Activated CD8-positive, alpha-beta memory T cell treated with anti-CD3 and anti-CD28 coated beads, Interleukin-2, amount 10 ng/mL, durations not matched to agents 7 days and 5 days (primary cell): ENCODE data around the gene CYP2W1. TPM values are rescaled to one million over a fixed set of nuclear protein-coding genes. Genes with fewer than 3 reads are reported as not detected.

ENCODE experiments used
- ATAC-seq: fragments of 150-1000 bp; cut with Tn5 transposase; one replicate; pipeline ENCODE4 v1.10.0; 2021; ENCODE audit warnings: moderate library complexity
- CTCF ChIA-PET: fragments of 350-600 bp; sonication (Branson Sonifier 250); formaldehyde crosslinking; loops from one replicate; lab custom pipeline; 2021; ENCODE audit warnings: antibody characterized with exemption; lab: Charles Lee
- DNase-seq: peaks from one replicate; pipeline ENCODE4 v3.0.0-alpha.2; 2020
- H3K27ac Mint-ChIP-seq: one replicate; pipeline ENCODE4 v1.8.0; 2021; ENCODE audit warnings: mild to moderate bottlenecking, mixed read lengths
- H3K27me3 Mint-ChIP-seq: one replicate; pipeline ENCODE4 v1.8.0; 2021; ENCODE audit warnings: mixed read lengths
- H3K36me3 Mint-ChIP-seq: one replicate; pipeline ENCODE4 v1.8.0; 2021; ENCODE audit warnings: mild to moderate bottlenecking, mixed read lengths
- H3K4me1 Mint-ChIP-seq: one replicate; pipeline ENCODE4 v1.8.0; 2021; ENCODE audit warnings: mixed read lengths
- H3K4me3 Mint-ChIP-seq: one replicate; pipeline ENCODE4 v1.8.0; 2021; ENCODE audit warnings: mild to moderate bottlenecking, moderate library complexity, mixed read lengths
- H3K9me3 Mint-ChIP-seq: one replicate; pipeline ENCODE4 v1.8.0; 2022; ENCODE audit warnings: low read depth, mixed read lengths
- total RNA-seq, 2 experiments: library from RNA; stranded (reverse); gene quantifications; one replicate each; pipeline ENCODE4 v1.2.3, GENCODE V29; 2021

Gene CYP2W1
- total RNA-seq, 2 experiments from 2014 or later, result not detected

DNA sequence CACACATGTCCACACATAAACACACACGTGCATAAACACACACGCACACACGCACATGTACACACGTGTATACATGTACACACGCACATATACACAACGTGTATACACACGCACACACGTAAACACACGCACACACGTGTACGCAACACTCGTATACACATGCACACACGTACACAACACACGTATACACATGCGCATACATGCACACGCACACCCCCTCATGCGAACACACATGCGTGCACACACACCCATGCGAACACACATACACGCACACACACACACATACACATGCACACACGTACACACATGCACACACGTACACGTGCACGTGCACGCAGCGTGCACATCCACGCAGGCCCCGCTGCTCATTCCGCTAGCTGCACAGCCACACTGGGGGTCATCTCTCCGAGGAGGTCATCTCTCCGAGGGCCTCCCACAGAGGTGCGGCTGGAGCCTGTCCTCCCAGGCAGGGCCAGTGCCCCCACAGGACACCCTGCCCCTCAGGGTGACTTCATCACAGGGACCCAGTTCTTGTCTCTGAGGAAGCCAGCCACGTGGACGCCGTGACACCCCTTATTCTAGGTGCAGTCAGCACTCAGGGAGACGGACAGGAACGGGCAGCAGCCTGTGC, 25.9 kb downstream of the CYP2W1 start:
- Mint-ChIP-seq H3K27ac (no peak overlapping the region), H3K36me3 (peaks cover 8% of the 10 kb centered on the region), H3K27me3 (no peaks in the 10 kb centered on the region), H3K4me1 (peaks cover 3% of the 10 kb centered on the region), H3K4me3 (no peak overlapping the region), H3K9me3 (no peaks in the 10 kb centered on the region)
- no peak for ATAC-seq
- CTCF ChIA-PET, result interaction anchor here (2.0 kb wide), 1 partner anchor 16 kb away, joined by 9 read pairs; no protein-coding TSS in a partner anchor
- no peak for DNase-seq

DNA sequence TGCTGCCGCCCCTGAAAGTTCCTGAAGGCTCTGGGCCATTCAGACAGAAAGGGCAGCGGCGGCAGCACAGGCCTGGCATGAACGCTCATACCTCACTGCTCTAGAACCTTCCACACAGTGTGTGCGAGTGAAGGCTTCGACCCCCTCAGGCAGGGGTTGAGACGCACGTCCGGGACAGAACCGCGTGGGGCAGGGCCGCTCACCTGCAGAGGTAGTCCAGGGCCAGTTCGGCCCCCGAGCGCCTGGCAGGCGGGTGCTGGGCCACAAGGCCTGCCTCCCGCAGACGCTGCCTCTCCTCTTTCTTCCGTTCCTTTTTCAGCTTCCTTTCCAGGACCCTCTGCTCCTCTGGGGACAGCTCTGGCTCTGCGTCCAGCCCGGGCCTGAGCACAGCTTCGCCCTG, 26.8 kb downstream of the CYP2W1 start:
- H3K4me3 Mint-ChIP-seq, result no peak overlapping the region
- no peak overlapping the region for H3K27ac Mint-ChIP-seq
- DNase-seq, result no peak
- CTCF ChIA-PET, result no interaction called here
- no peaks in the 10 kb centered on the region for H3K27me3 Mint-ChIP-seq
- H3K36me3 Mint-ChIP-seq, result peaks cover 8% of the 10 kb centered on the region
- ATAC-seq, result no peak
- H3K9me3 Mint-ChIP-seq, result no peaks in the 10 kb centered on the region
- peaks cover 3% of the 10 kb centered on the region for H3K4me1 Mint-ChIP-seq

DNA sequence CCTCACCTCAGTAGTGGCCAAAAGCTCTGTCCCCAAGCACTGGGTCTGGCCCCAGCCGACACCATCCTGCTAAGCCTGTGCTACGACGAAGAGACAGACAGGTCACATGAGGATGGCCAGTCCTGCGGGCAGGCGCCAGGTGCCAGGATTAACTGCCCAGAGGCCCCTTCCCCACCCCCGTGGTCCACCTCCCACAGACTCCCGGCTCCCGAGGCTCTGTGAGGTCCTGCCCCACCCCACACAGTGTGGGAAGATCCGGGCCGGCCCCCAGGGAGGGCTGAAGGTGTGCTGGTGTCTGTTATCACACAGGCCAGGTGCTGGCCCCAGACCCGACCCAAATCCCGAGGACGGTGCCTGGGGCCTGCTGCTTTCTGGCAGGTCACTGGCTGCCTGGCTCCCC, 27.2 kb downstream of the CYP2W1 start:
- CTCF ChIA-PET, result no interaction called here
- ATAC-seq, result no peak

DNA sequence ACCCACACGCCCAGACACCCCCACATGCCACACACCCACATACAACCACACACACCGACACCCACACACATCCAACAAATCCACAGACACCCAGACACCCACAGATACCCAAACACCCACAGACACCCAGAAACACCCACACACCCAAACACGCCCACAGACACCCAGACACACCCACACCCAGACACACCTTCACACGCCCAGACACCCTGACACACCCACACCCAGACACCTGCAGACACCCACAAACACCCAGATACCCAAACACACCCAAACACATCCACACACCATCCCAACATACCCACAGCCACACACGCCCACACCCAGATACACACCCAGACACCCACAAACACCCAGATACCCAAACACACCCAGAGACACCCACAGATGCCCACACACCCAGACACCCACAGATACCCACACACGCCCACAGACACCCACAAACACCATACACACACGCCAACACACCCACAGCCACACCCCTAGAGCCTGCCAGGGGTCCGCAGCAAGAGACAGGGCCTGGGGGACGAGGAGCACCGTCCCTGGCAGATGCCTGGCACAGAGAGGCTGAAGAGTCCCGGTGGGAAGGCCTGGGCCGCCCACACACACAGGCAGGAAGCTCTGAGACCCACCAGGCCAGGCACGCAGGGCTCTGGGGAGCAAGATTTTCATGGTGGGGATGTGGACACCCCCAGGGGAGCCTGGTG, 28.5 kb downstream of the CYP2W1 start:
- no peak overlapping the region for H3K4me3 Mint-ChIP-seq
- CTCF ChIA-PET, result interaction anchor here (2.0 kb wide), 1 partner anchor 18 kb away, joined by 10 read pairs; no protein-coding TSS in a partner anchor
- peaks cover 8% of the 10 kb centered on the region for H3K36me3 Mint-ChIP-seq
- no peaks in the 10 kb centered on the region for H3K9me3 Mint-ChIP-seq
- H3K27me3 Mint-ChIP-seq, result no peaks in the 10 kb centered on the region
- H3K4me1 Mint-ChIP-seq, result peaks cover 3% of the 10 kb centered on the region
- H3K27ac Mint-ChIP-seq, result peak overlapping the region; percentile 67
- DNase-seq, result no peak
- ATAC-seq, result no peak

More for the DNA sequence above, 27.2 kb downstream of the CYP2W1 start:
- no peaks in the 10 kb centered on the region for H3K27me3 Mint-ChIP-seq
- H3K4me3 Mint-ChIP-seq, result no peak overlapping the region
- no peak overlapping the region for H3K27ac Mint-ChIP-seq
- H3K36me3 Mint-ChIP-seq, result peaks cover 8% of the 10 kb centered on the region
- no peak for DNase-seq
- no peaks in the 10 kb centered on the region for H3K9me3 Mint-ChIP-seq
- peaks cover 3% of the 10 kb centered on the region for H3K4me1 Mint-ChIP-seq

DNA sequence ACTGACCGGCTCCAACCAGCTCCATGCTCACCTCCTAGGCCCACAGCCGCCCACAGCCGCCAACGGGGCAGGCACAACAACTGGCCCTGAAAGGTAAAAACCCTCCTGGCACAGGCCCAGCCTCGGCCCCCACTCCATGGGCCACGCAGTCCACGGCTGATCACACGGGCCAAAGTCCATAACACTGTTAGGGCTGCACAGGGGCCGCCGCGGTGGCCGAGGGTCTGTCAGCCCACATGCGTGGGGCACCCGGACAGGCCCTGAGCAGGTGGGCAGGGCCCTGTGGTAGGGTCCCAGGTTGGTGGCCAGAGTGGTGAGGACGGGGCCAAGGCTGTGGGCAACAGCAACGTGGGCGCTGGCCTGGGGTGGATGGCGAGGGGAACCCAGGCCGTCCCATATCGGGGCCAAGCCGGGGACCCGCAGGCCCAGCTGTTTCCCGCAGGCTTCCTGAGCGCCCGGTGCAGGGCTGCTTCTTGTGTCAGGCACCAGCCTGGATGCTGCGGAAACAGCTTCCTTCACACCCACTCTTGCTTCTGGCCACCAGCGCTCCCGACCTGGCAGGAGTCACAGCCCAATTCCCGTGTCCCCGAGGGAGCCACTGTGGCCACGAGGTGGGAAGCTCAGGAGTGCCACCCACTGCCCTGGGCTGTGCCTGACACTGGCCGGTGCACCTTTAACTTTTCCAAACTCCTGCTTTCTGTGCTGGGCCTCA, 29.2 kb downstream of the CYP2W1 start:
- ATAC-seq (peak; percentile 35), DNase-seq (no peak)
- Mint-ChIP-seq H3K9me3 (no peaks in the 10 kb centered on the region), H3K4me1 (peaks cover 3% of the 10 kb centered on the region), H3K36me3 (peaks cover 8% of the 10 kb centered on the region), H3K27ac (no peak overlapping the region), H3K27me3 (no peaks in the 10 kb centered on the region), H3K4me3 (no peak overlapping the region)
- CTCF ChIA-PET, result interaction anchor here (2.0 kb wide), 1 partner anchor 19 kb away, joined by 10 read pairs; no protein-coding TSS in a partner anchor

DNA sequence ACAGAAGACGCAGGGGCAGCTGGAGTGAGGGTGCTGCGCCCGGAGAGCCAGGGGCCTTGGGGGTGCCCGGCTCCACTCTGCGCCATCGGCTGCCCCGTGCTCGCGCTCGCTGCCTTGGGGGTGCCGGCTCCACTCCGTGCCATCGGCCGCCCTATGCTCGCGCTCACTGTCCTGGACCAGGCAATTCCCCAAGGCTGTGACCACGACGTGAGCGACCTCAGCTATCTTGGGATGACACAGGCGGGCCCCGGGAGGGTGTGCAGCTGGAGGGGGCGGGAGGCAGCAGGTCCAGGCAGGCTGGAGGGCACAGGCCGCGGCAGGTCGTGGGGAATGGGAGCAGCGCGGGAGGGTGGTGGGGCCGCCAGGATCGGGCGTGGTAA, 29.7 kb downstream of the CYP2W1 start:
- Mint-ChIP-seq H3K27ac (no peak overlapping the region), H3K36me3 (peaks cover 8% of the 10 kb centered on the region), H3K9me3 (no peaks in the 10 kb centered on the region), H3K4me3 (no peak overlapping the region), H3K4me1 (peaks cover 3% of the 10 kb centered on the region), H3K27me3 (no peaks in the 10 kb centered on the region)
- ATAC-seq (no peak), DNase-seq (no peak)
- CTCF ChIA-PET, result interaction anchor here (2.0 kb wide), 1 partner anchor 20 kb away, joined by 10 read pairs; no protein-coding TSS in a partner anchor

DNA sequence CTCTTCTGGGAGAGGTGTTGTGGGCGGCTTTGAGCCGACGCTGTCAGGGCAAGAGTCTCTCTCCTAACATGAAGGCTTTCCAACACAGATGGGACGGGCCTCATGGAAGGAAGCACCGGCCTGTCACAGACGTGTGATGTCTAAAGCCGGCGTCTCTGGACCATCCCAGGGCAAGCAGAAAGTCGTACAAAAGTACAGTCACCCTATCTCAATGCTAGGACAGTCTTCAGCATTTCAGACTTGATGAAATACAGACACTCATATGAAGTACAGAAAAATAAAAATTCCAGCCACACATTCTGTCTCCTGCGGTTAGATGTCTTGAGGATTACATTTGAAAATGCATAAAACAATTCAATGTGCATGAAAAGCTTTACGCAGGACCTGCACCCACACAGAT, 30.6 kb downstream of the CYP2W1 start:
- H3K4me3 Mint-ChIP-seq, result no peak overlapping the region
- no peak for ATAC-seq

DNA sequence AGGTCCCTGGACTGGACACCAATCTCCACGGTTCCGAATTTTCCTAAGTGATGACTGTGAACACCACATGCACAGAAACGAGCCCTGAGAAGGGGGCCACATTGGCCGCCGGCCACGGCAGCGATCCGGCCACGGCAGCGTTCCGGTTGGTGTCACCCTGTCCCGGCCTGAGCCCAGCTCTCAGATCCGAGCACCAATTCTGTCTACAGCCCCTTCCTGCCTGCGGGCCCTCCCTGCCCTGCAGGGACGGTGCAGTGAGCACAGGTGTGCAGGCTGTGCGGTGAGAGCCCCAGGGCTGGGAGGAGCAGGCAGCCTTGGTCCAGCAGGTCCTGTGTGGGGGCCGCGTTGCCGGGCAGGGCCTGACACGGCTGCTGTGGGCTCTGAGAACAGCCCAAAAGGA, 31.7 kb downstream of the CYP2W1 start:
- DNase-seq (no peak), ATAC-seq (no peak)
- Mint-ChIP-seq H3K36me3 (peaks cover 9% of the 10 kb centered on the region), H3K9me3 (no peaks in the 10 kb centered on the region), H3K27me3 (no peaks in the 10 kb centered on the region), H3K4me3 (no peak overlapping the region), H3K27ac (no peak overlapping the region), H3K4me1 (peaks cover 7% of the 10 kb centered on the region)
- CTCF ChIA-PET, result interaction anchor here (0.7 kb wide), 1 partner anchor 22 kb away, joined by 3 read pairs; no protein-coding TSS in a partner anchor

More for the DNA sequence above, 30.6 kb downstream of the CYP2W1 start:
- peaks cover 7% of the 10 kb centered on the region for H3K4me1 Mint-ChIP-seq
- CTCF ChIA-PET, result no interaction called here
- no peaks in the 10 kb centered on the region for H3K27me3 Mint-ChIP-seq
- no peak overlapping the region for H3K27ac Mint-ChIP-seq
- no peak for DNase-seq
- H3K9me3 Mint-ChIP-seq, result no peaks in the 10 kb centered on the region
- H3K36me3 Mint-ChIP-seq, result peaks cover 16% of the 10 kb centered on the region

DNA sequence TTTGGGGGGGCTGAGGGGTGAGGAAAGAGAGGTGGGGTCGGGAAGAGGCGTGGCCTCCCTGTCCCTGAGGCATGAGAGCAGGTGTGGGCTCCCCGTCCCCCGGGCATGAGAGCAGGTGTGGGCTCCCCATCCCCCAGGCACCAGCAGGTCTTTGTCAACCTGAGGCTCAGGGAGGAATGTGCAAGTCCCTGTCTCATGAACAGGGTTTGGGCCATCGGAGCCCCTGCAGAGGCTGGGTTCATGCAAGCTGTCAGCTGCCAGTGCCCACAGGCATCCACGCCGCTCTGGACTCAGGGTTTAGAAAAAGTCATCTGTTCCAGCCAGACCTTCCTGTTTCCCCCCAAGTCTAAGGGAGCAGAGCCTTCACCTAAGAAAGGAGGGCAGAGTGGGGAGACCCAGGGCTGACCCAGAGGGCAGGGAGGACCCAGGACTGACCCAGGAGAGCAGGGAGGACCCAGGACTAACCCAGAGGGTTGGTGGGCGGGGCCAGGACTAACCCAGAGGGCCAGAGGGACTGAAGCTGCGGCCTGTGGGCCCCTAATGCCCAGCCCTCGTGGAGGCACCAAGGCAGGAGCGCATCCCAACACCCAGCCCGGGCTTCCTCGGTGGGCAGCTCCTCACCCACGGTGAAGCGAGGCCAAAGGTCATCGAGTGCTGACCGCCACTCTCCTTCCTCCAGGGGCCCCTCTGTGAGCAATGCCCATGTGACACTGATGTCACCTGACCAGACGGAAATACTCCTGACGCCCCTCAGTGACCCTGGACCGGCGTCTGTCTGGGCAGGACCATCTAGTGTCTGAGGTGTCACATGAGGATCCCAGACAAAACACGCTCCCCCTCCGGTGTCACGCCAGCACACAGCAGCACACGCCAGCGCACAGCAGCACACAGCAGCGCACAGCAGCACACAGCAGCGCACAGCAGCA, 32.5 kb downstream of the CYP2W1 start:
- Mint-ChIP-seq H3K4me1 (peaks cover 7% of the 10 kb centered on the region), H3K9me3 (no peaks in the 10 kb centered on the region), H3K36me3 (peaks cover 8% of the 10 kb centered on the region), H3K27ac (no peak overlapping the region), H3K4me3 (no peak overlapping the region), H3K27me3 (no peaks in the 10 kb centered on the region)
- ATAC-seq, result no peak
- CTCF ChIA-PET, result no interaction called here
- no peak for DNase-seq

DNA sequence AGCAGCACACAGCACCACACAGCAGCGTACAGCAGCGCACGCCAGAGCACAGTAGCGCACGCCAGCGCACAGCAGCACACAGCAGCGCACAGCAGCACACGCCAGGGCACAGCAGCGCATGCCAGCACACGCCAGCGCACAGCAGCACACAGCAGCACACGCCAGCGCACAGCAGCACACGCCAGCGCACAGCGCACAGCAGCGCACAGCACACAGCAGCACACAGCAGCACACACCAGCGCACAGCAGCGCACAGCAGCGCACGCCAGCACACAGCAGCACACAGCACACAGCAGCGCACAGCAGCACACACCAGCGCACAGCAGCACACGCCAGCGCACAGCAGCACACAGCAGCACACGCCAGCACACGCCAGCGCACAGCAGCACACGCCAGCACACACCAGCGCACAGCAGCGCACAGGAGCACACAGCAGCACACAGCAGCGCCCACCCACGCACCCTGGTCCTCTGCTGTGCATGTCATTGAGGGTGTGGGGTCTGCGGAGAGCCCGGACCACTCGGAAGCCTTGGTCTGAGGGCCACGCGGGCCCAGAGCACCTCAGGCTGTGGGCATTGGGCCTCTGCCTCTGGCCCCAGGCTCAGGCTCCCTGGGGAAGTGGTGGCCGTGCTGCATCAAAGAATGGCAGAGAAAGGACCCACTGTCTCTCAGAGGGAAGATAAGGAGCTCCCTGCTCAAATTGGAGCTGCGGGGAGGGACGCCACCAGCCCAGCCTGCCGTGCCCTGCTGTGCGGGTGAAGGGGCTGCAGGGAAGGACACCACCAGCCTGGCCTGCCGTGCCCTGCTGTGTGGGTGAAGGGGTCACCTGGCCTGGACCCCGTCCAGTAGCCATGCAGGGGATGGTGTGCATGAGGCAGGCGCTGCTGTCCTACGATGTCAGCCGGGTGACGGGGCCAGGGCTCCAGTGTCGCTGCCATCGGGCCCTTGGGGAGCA, 33.9 kb downstream of the CYP2W1 start:
- H3K27me3 Mint-ChIP-seq, result no peaks in the 10 kb centered on the region
- DNase-seq (no peak), ATAC-seq (no peak)
- H3K4me1 Mint-ChIP-seq, result peaks cover 4% of the 10 kb centered on the region
- CTCF ChIA-PET, result interaction anchor here (2.6 kb wide), 1 partner anchor 24 kb away, joined by 11 read pairs; no protein-coding TSS in a partner anchor
- H3K9me3 Mint-ChIP-seq, result no peaks in the 10 kb centered on the region
- H3K27ac Mint-ChIP-seq, result no peak overlapping the region
- H3K36me3 Mint-ChIP-seq, result peaks cover 15% of the 10 kb centered on the region
- H3K4me3 Mint-ChIP-seq, result no peak overlapping the region

DNA sequence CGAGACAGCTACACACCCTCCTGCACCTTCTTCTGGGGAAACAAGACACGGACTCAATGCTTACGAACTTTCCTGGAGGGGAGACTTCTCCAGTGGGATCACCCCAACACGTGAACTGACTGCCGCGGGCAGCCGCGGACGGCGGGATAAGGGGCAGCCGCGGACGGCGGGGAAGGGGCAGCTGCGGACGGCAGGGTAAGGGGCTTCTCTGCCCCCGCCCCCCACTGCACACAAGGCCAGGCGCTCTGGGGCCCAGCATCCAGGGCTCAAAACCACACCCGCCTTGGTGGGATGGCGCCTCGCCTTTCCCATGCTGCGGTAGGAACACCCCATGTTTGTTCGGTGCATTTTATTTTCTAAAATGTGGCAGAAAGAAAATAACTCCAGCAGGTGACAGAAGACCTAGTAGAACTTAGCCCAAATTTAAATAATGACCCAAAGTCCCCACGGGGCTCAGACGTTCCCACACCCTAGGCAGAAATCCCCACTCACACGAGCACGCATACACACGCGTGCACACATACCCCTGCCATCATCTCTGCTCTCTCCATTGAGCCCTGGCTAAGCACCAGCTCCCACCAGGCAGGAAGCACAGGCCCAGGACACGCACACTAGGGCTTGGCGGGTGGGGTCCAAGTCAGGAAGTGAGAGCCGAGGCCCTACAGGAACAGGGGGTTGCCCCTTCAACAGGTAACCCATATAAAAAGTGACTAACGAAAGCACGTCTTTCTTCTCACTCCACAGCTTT, 34.8 kb downstream of the CYP2W1 start:
- Mint-ChIP-seq H3K4me1 (peaks cover 4% of the 10 kb centered on the region), H3K9me3 (peaks cover 2% of the 10 kb centered on the region), H3K27ac (no peak overlapping the region), H3K36me3 (peaks cover 22% of the 10 kb centered on the region), H3K27me3 (no peaks in the 10 kb centered on the region), H3K4me3 (no peak overlapping the region)
- CTCF ChIA-PET, result interaction anchor here (2.6 kb wide), 1 partner anchor 25 kb away, joined by 11 read pairs; no protein-coding TSS in a partner anchor
- ATAC-seq (no peak), DNase-seq (no peak)
